ENCODE data around the gene MUSTN1.

The MUSTN1 gene

DNA sequence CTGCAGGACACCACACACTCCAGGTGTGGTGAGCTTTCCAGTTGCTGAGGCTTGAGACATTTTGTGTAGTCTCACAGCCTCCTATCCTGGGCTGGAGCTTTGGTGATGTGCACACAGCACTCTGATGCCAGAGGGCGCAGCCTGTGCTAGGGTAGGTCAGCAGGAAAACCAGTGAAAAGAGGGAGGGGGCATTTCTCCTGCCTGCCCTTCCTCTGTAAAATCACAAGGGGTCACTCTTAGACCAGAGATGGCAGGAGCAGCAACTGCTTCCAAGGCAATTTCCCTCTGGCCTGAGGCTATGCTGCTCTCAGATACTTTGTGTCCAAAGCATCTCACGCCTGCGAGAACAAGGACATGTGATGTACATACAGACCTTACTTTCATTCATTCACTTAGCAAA, 16.5 kb upstream of the MUSTN1 start:
- peak; percentile 21 for DNase-seq

DNA sequence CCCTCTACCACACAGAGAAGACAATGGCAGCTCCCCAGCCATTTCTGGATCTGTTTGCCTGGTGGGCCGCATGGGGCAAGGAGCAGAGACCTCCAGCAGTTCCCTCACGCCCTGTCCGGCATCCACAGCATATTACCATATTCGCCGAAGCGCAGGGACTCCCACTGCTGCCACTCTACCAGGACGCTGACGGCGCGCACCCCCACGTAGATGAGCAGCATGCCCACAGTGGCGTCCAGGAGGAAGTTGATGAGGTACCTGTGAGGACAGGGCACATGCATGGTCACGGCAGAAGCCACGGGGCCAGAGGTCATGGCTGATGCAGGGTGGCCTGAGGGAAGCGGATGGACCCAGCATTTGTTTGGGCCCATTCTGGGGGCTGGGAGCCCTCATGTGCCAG, 14.8 kb upstream of the MUSTN1 start:
- DNase-seq, result no peak

DNA sequence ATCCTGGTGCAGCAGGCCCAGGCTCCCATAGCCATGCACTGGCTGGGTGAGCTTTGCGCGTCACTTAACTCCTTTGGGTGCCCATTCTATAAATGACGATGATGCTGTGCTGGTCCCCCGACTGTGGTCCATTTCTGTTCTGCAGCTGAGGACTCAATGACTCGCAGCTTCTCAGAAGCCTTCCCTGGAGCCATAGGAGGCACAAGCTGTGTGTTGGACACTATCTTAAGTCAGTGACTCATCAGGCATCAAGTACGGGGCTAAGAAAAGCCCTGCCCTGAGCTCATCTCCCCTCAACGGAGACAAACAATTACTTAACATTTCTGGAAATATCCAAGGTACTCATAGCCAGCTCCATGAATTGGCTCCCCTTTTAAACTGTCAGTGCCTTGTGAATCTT, 13.8 kb upstream of the MUSTN1 start:
- no peak for DNase-seq

DNA sequence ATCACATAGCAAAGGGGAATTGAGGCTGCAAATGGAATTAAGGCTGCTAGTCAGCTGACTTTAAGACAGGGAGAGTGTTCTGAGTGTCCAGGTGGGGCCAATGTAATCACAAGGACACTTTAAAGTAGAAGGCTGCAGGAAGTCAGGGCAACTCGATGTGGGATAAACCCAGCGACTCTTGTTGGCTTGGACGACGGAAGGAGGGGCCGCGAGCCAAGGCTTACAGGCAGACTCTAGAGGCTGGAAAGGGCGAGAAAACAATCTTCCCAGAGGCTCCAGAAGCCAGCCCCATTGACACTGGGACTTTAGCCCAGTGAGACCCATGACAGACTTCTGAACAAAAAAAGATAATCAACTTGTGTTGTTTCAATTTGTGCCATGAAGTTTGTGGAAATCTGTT, 12.9 kb upstream of the MUSTN1 start:
- no peak for DNase-seq

DNA sequence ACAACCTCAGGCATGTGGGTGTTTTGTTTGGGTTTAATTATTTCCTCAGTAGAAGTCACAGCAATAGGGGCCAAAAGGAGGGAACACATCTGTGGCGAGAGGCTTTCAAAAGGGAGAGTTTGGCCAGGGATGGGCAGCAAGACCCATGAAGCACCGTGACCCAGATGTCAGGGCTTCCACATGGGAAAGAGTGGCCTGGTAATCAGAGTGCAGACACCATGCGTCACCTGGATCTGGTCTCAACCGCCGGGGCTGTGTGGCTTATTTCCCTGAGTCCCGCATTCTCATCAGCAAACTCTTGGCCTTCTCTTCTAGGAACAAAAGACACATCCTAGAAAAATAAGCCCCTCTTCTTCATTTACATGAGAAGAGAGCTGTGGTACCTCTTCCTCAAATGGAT, 12.4 kb upstream of the MUSTN1 start:
- DNase-seq, result no peak

DNA sequence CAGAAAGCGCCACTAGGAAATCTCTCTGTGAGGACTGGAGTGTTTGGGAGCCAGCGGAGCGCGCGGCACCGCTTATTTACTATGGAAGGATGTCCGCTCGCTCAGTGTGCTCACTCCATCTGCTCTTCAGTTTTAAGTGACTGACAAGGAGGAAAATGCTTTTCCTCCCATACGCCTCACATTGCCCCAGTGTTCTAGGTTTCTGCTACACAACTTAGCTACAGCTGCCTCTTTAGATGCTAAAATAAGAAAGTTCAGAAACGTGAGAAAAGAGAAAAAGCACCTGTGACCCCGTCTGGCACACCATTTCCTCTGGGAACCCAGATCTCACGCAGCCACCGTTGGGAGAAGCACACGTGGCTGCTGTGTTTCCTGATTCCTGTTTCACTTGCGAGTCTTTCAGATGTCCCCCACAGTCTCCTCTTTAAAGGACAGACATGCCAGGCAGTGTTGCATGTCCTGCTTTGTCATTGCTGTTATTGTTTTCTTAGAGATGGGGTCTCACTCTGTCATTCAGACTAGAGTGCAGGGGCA, 11.7 kb upstream of the MUSTN1 start:
- no peak for DNase-seq

DNA sequence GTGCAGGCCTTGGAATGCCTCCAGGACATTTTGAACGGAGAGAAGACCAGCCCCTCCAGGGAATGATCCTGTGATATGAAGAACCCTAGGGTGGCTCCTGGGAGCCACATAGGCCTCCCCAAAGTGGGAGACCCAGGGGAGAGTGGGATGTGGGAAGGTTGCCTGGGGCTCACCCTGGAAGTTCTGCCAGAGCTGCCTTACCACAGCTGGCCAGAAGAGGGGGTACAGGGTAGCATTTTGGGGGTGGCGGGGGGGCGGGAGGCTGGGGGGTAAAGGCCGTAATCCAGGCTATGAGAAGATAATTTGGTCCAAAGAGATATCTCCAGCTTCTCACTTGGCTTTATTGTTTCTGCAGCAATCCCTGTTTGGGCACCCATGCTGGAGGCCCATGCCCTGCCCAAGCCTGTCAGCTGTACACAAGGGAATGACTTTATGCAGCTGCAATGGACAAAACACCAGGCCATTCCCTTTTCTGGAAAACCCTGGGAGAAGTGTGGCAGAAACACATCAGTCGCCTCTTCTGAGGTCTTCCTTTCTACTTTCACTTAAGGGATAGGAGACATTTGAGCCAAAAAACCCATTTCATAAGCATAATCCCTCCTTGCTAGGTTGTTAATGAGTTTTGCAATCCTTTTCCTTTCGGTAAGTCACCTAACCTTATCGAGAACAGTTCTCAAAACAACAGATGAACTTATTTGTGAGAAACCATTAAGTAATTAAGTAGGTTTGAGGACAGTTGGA, 11.0 kb upstream of the MUSTN1 start:
- DNase-seq, result no peak

DNA sequence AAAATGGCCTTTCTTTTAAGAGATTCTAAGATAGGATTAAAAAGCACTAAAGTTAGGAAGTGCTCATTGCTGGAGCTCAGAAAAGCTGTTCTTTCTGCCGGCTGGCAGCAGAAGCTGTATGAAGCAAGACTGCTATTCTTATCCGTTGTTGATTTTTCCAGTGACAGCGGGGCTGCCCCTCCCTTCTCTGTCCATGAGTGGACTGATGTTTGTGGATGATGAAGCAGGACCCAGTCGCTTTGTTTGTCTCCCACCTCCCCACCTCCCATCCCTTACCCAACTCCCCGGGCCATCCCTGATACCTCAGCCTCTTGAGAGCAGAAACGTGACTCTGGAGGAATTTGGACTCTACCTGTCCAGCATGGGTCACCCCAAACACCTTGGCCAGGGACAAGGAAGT, 10.3 kb upstream of the MUSTN1 start:
- no peak for DNase-seq

DNA sequence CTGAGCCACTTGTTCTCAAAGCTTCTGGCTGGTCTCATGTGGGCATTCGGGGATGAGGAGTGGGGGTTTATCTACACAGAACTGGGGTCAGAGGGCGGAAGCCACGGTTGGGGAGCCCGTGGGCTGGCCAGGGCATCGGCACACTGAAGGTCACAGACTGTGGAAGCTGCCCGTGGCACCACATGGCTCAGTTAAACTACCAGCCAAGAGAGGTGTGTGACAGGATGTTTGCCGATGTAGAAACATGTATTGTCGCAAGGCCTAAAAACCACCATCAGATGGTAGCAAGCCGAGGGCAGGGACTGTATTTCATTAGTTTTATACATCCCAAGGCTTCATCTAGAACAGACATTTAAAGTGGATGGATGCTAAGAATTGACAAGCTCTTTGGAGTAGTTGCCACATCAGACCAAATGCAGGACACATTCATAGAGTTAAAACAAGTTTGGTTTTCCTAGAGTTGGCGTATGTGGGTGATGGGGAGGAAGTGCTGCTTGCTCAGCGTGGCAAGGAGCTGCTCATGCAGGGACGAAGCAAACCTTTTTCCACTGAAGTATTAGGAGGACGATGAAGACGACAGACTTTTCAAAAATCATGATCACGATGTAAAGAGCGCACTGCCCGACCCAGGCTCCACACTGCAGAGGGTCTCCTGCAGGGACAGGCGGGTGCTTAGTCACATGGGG, 9.6 kb upstream of the MUSTN1 start:
- no peak for DNase-seq

DNA sequence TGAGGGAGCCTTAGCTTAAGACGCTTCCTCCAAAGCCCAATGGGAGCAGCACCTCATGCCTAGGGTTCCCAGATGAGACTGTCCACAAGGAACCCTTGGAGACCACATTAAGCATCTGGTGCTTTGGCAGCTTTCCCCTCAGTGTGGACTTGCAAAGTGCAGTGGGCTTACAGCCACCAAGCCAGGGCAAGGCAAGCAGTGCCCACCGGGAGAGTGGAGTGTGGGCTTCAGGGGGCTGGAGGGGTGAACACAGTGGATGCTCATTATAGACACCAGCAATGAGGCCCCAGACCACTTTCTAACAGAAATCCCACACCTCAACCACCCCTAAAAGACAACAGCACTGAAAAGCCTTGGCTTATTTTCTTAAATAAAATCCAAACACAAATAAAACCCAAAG, 9.1 kb upstream of the MUSTN1 start:
- DNase-seq, result no peak

DNA sequence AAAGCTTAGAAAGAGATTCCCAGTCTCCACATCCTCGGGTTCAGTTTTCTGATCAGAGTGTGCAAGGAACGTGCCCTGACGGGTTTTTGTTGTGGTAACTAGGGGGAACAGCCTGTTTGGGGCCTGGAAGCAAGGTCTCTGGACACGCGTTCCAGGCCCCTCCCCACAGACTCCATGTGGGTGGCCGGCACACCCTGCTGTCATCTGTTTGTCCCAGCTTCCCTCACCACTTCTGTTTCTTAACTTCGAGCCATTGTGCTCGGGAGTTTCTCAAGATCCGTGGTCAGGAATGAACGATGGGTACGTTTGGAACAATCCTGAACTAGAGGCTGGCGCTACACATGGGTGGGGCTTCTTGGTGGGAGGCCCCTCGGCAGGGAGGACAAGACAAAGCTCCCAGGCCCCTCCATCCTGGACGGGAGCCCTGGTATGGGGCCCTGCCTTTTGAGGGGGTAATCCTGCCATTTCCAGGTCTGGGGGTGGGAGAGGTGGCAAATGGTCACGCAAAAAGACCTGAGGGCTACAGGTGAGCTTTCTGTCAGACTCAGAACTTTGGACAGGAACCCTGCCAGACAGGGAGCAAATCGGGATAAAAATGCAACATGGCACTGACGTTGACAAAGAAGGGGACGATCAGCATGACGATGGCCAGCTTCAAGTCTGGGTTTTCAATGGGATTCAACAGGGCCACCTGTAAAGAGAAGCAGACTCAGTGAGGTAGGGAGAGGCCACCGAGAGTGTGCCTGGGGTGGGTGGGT, 8.5 kb upstream of the MUSTN1 start:
- DNase-seq, result no peak

DNA sequence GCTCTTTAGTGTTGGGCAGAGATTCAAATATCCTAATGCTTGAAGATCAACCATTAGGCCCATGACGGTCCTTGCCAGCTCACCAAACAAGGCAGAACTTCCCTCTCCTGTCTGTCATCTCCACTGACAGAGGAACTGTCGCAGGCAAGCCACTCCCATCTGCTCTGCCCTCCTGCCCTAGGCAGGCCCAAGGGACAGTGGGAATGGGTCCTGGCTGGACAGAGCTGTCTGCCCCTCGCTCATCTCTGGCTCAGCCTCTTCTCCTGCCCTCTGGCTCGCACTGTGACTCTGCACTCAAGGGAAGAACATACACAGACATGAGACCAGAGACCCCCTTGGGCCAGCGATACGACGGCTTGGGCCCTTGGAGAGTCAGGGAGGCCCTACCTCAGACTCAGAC, 7.6 kb upstream of the MUSTN1 start:
- DNase-seq, result no peak

DNA sequence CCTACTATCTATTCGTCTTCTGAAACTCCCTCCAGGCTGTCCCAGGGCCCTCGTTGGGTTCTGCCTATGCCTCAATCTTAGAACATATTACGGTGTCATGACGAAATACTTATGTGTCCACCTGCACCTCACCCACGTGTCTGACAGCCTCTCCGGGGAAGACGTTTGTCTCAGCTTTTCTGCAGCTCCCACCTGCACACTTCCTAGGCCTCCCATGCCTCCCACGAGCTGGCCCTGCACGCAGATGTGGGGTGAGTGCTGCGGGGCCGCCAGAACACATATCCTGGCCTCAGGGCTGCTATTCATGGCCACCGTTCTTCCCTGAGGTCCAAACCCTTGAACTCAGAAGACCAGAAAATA, 7.1 kb upstream of the MUSTN1 start:
- DNase-seq, result no peak

DNA sequence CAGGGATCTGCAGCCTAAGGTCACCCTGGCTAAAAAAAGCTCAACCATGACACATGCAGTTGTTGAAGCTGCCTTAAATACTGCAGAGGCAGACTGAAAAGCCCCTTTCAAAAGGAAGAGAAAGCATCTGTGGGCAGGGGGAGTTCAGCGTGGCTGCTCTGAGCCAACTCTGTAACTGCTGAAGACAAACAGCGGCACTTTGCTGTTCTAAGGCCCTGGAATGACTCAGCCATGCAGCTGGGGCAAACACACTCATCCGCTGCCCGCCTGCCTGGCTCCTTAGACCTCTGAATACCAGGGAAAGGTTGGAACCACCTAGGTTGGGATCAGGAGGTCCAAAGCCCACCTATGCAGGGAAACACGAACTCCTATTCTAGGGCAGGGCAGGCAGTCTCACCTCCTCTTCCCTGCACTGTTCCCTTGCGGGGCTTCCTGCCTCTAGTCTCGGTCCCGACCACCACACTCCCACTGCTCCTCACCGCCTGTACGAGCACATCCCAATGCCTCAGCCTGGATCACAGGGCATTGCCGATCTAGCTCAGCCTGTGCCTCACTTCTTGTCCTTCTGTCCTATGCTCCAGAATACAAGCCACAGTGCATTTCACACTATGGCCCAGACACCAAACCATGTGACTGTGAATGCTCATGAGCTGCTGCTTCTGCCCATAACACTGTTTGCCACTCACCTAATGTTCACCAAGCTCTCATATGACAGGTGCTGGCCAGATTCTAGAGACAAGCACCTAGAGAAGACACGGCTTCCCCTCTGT, 6.6 kb upstream of the MUSTN1 start:
- no peak for DNase-seq

DNA sequence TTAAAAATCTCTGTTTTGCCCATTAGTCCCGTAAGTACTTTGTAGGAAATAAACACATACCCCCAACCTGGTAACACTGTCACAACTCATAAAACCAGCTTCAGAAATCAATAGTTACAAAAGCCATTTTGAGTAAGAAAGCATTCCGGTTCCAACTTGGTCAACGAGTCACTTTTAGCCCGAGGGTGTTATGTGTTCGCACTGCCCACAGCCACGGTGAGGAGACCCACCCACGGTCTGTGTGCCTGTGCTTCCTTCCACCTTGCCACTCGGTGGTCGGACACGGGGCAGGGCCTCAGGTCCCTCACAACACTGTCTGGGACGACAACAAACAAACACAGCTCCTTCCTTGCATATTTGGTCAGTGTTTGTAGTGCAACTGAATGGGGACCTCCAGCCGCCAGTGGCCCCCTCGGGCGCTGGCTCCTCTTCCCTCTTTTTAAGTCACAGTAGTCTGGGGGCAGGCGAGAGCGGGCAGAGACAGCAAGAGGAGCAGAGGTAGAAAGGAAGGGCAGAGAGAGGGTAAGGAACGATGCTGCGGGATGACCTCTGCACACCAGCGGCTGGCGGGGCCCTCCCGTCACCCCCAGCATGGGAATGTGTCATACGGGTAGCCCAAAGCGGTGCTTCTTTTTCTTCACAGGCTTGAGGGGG, 5.2 kb upstream of the MUSTN1 start:
- DNase-seq, result no peak

DNA sequence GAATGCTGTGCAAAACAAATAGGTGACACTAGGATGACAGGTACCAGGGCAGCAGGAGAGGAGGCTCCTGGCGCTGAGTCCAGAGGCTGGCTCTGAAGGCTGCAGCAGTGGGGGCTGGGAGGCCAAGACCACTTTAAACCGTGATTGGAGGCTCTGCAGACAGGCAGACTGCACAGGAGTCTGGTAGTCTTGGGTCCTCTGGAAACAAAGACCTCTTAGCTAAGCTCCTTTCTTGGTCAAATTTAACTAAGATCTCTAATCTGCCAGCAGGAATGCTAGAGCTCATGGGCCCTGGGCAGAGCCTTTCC, 4.4 kb upstream of the MUSTN1 start:
- DNase-seq, result no peak

DNA sequence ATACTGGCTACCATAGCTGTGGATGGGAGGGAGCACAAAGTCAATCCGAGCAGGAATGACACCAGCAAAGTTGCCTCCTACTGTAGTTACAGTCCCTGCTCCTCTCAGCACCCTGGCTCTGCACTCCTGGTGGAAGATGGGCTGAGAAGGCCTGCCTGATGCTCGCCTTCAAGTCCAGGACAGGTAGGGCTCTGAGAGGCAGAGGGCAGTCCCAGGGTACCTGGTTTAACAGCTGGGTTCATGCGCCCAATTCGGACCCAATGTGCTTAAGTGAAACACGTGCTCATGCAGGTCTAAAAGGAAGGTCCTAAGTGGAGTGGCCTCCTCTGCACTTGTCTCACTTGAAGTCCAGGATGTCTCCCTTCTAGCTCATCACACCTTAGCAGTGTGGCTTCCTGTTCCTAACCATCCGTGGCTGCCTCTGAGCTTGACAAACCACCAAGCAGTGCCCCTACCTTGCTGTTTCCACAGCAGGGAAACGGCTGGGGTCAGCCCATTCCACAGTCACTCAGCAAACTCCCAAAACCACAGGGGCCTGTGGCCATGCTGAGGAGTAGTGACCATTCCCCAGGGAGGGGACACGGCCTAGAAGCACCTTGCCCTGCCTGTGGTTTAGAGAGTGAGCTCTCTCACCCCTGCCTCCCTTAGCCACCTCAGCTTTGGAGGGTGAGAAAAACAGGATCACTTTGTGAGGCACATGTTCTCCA, 3.9 kb upstream of the MUSTN1 start:
- DNase-seq, result no peak

DNA sequence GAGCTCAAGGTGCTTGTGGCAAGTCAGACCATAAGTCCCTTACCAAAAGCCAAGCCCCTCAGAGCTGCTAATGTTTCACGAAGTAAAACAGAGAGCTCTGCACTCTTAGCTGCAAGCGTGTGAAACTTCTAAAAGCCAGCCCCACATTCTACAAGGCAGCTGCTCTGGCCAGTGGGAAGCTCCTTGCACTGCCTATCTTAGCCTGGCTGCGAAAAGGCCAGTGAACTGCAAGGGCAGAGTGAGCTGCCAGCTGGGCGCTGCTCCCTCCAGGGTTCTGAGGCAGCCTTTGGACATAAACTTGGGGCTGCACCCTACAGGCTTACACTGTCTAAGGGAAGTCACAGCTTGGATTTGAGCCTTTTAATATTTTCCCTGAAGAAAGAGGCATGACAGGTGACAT, 2.2 kb upstream of the MUSTN1 start:
- no peak for DNase-seq

DNA sequence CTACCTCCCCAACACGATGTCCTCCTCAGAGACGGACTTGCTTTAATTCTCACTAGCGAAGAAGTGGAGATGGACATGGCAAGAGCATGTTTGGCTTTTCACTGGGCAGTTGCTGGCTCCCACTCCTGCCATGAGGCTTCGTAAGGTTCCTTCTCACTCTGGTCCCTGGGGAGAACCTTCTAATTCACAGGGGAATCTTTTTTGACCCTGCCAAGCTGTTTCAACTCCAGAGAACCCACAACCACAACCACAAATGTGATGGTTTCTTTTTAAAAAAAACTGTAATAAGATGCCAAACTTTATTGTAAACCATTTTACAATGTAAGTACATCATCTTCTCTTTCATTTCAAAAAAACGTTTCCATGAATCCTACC, 1.6 kb upstream of the MUSTN1 start:
- DNase-seq, result no peak

DNA sequence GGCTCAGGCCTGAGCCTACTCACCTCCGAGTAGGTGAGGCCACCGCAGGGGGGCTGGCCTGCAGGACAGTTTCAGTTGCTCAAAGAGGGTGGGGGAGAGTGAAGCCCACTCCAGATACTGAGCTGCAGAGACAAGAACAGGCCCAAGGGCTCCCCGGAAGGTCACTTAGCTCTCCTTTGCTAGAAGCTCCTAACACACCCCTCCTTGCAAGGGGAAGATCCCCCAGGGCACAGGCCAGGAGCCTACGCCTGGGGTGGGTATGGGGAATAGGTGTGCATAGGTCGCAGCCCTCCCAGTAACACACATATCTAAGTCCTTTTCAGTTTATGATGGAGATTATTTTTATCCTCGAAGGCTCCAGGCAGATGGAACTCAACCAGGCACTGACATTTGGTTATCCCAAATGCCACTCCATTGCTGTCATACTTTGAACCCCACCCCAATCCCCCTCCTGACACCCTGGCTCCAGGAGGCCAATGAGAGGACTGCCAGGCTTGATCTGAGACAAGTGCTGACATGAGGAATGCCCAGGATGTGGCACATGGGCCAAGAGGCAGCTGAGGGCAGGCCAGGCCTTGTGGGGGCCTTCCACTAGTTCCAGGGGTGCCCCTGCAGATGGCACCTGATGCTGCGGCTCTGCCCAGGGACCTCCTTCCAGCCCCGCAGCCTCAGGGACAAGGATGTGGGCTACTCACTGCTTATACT, 1.1 kb upstream of the MUSTN1 start:
- DNase-seq, result no peak

DNA sequence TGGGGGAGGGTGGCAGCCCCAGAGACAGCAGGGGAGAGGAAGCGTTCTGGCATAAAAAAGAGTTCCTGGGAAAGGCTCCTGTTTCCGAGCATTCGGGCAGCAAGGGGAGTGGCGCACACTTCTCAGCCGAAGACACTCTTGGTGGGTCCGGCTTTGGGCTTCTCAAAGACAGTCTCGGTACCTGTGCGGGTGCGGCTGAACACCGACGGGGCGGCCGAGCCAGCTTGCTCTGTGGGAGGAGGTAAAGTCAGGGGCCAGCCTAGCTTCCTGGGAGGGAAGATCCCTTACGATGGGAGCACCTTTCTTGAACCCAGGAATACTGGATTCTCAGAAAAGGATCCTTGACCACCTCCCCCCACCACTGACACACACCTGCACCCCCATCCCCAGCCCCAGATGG, 1.6 kb downstream of the MUSTN1 start:
- no peak for DNase-seq

Measured in NCI-H1694 (cell line).